ENCODE data around the gene IFITM10.

GRCh38 chr11:1771273-1771672 is 20.9 kb upstream of the IFITM10 start:
- TF ChIP-seq RCOR1 (IDR thresholded peaks at IDR 0.05; ENCODE audit: low read length), result no peak
- no peak for TF ChIP-seq CTCF (IDR thresholded peaks at IDR 0.05)
- no peak for TF ChIP-seq SIN3A (IDR thresholded peaks at IDR 0.05; ENCODE audit: borderline replicate concordance, low read depth, low read length)
- TF ChIP-seq MXI1 (IDR thresholded peaks at IDR 0.05; ENCODE audit: low read depth, low read length), result no peak
- TF ChIP-seq POLR2AphosphoS5 (IDR thresholded peaks at IDR 0.05; ENCODE audit: low read depth, low read length), result no peak
- TF ChIP-seq REST (IDR thresholded peaks at IDR 0.05; ENCODE audit: low read depth, low read length), result no peak
- no peak for TF ChIP-seq TAF1 (IDR thresholded peaks at IDR 0.05; ENCODE audit: borderline replicate concordance, low read depth, low read length)
- no peak for TF ChIP-seq GABPA (IDR thresholded peaks at IDR 0.05; ENCODE audit: low read depth)
- no peak for TF ChIP-seq RFX5 (IDR thresholded peaks at IDR 0.05; ENCODE audit: low read length)
- TF ChIP-seq EZH2phosphoT487 (IDR thresholded peaks at IDR 0.05; ENCODE audit: borderline replicate concordance, low read depth), result no peak
- no peak for TF ChIP-seq YY1 (IDR thresholded peaks at IDR 0.05; ENCODE audit: low read depth)
- TF ChIP-seq USF2 (IDR thresholded peaks at IDR 0.05; ENCODE audit: borderline replicate concordance, low read depth, low read length), result no peak
- TF ChIP-seq SMC3 (IDR thresholded peaks at IDR 0.05; ENCODE audit: low read depth, low read length), result no peak
- TF ChIP-seq EP300 (IDR thresholded peaks at IDR 0.05; ENCODE audit: borderline replicate concordance in 1 of 2, low read depth in 1 of 2, low read length in 1 of 2), result no peak

Data from SK-N-SH (cell line).